DMS153 (cell line): ENCODE data around the gene HYAL3.
A peak's percentile ranks its signal among the peaks of the same experiment; 100 is the strongest.
"Not testable (repeated sequence)": the region's sequence is repeated elsewhere in the genome, so short reads cannot be mapped to it uniquely, and the experiment has no call there.

Experiments
- DNase-seq: peaks from one replicate; lab custom pipeline; 2025; lab: John Stamatoyannopoulos, UW

HYAL3 gene

DNA sequence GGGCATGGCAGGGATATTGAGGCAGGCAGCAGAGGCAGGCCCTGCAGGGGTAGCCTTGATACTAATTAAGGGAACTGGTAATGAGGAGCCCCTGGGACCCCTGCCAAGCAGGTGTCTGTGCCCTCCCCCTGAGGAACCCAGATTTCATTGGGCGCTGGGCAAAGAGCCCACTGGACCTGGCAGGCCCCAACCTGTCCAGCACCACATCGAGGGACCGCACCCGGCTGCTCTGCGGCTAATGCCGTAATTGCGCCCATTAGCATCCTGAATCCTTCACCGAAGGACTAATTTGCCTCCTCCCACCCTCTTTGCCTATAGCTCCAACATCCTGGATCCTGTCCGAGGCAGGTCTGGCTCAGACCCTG is 44.0 kb downstream of the HYAL3 start:
- DNase-seq, result no peak

GRCh38 chr3:50254577-50255250 is 44.5 kb downstream of the HYAL3 start:
- no peak for DNase-seq

DNA sequence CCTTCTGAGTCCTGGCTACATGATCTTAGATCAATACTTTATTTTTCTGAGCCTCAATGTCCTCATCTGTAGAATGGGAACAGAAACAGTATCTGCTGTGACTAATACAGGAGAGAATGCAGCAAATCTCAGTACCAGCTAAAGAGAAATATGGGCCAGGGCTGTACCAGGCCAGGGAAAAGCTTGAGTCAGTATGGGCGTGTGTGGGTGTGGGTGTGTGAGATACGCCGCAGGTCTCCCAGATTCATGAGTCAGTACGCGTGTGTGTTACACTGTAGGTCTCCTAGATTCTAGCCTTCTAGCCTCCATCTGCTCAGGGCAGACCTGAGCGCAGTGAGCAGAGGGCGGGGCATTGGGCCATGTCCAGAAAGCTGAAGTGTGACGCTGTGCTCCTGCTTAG is 48.0 kb downstream of the HYAL3 start:
- no peak for DNase-seq

GRCh38 chr3:50250514-50250913 is 48.7 kb downstream of the HYAL3 start:
- no peak for DNase-seq

DNA sequence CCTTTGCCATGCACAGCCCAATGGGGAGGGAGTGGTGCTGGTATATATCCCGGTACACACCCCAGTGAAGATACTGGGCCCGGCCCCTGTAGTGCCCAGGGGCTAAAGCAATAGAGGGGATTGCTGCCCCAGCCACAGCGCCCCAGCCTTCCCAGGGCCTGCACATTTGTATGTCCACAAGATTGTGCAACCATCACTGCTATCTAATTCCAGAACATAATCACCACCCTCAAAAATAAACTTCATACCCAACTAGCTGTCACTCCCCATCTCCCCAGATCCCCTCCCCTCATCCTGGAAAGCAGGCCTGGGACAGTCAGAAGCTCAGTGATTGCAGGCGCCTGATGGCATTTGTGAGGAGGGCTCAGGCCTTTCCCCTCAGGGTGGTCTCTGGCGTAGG is 49.7 kb downstream of the HYAL3 start:
- DNase-seq, result no peak

GRCh38 chr3:50248387-50248786 is 50.8 kb downstream of the HYAL3 start:
- peak; percentile 23 for DNase-seq

DNA sequence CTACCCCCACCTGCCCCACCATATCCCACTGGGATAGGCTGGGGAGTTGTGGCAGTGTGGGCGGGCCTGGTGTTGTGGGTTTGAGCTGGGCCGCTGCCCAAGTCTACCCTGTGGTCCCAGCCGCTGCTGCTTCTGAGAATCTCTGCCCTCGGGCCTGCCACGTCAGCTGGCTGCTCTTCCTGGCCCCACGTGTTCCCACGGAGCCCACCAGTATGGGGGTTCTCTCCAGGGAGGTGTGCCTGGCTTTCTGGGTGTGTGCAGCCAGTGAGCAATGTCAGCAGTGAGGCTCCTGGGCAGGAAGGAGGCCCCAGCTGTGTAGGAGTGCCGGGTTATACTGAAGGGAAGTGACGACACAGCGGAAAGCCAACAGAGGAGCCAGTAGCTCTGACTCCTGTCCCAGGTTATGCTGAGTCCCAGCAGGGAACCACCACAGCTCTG is 52.7 kb downstream of the HYAL3 start:
- DNase-seq, result no peak

GRCh38 chr3:50245831-50246516 is 53.2 kb downstream of the HYAL3 start:
- peak; percentile 35 for DNase-seq

- no peak for DNase-seq
Observed at GRCh38 chr3:50245251-50245745, 53.9 kb downstream of the HYAL3 start.

DNA sequence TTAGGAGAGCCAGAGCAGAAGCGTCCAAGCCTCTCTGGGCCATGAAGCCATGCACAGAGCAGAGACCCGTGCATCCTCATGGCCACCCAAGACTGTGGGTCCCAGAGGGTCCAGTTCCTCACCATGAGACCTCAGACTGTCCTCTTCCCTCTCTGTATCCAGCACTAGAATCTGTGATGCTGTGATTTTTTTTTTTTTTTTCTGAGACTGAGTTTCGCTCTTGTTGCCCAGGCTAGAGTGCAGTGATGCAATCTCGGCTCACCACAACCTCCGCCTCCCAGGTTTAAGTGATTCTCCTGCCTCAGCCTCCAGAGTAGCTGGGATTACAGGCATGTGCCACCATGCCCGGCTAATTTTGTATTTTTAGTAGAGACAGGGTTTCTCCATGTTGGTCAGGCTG is 54.4 kb downstream of the HYAL3 start:
- not testable (repeated sequence) for DNase-seq

DNA sequence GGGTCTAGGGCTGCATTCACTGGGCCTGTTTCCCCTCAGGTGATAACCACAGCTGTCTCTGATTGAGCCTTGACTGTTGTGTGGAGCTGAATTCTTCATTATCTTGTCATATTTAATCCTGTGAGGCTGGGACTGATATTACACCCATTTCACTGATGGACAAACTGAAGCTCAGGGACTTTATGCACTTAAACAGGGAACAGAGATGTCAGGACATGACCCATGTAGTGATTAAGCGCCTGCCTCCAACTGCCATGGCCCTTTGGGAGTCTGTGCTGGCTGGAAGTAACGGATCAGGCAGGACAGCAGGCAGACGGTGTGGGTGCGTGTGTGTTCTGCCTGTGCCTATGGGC is 55.7 kb downstream of the HYAL3 start:
- no peak for DNase-seq

- no peak for DNase-seq
Observed at GRCh38 chr3:50242851-50243542, 56.2 kb downstream of the HYAL3 start.
